WTC11 (cell line): ENCODE results near the gene SFTA2. TPM values are rescaled to one million over a fixed set of nuclear protein-coding genes. Genes with fewer than 3 reads are reported as not detected.

Source experiments
- ATAC-seq: fragments of 200-7000 bp; cut with Tn5 transposase; 2 replicates; pipeline ENCODE4 v1.10.0; 2021; ENCODE audit warnings: mild to moderate bottlenecking, moderate library complexity
- CTCF ChIA-PET: fragments of 300-600 bp; sonication (Branson Sonifier 250); formaldehyde crosslinking; loops from one replicate; lab custom pipeline; 2021; ENCODE audit warnings: antibody characterized with exemption; lab: Charles Lee
- POLR2A ChIA-PET: fragments of 350-600 bp; sonication (Branson Sonifier 250); formaldehyde crosslinking; loops from one replicate; lab custom pipeline; 2021; ENCODE audit warnings: antibody characterized with exemption; lab: Charles Lee
- DNase-seq: peaks from one replicate; pipeline ENCODE4 v3.0.0; 2021; ENCODE audit warnings: low spot score
- H3K27ac Mint-ChIP-seq: 2 replicates; pipeline ENCODE4 v1.8.0; 2021; ENCODE audit warnings: mixed read lengths
- H3K27me3 Mint-ChIP-seq: 2 replicates; pipeline ENCODE4 v1.8.0; 2021; ENCODE audit warnings: low read depth, mild to moderate bottlenecking, moderate library complexity, mixed read lengths
- H3K36me3 Mint-ChIP-seq: 2 replicates; pipeline ENCODE4 v1.8.0; 2021; ENCODE audit warnings: mixed read lengths
- H3K4me1 Mint-ChIP-seq: 2 replicates; pipeline ENCODE4 v1.8.0; 2022; ENCODE audit warnings: mixed read lengths
- H3K4me3 Mint-ChIP-seq: 2 replicates; pipeline ENCODE4 v1.8.0; 2021; ENCODE audit warnings: mild to moderate bottlenecking, moderate library complexity, mixed read lengths
- H3K9me3 Mint-ChIP-seq: 2 replicates; pipeline ENCODE4 v1.8.0; 2021; ENCODE audit warnings: mixed read lengths
- CTCF ChIP-seq: fragments of 200-600 bp; IDR thresholded peaks from 2 replicates; pipeline ENCODE4 v1.8.0; 2022; ENCODE audit warnings: antibody characterized with exemption
- E2F4 ChIP-seq: sonication (generic); formaldehyde crosslinking; IDR thresholded peaks from 2 replicates; pipeline ENCODE4 v1.8.1; 2022; ENCODE audit warnings: low read depth, mild to moderate bottlenecking, moderate library complexity, missing genetic modification reagents, borderline replicate concordance
- ESRRA ChIP-seq: sonication (generic); formaldehyde crosslinking; IDR thresholded peaks from 2 replicates; pipeline ENCODE4 v1.8.1; 2022; ENCODE audit warnings: mild to moderate bottlenecking, missing genetic modification reagents, borderline replicate concordance
- ETV6 ChIP-seq: sonication (generic); formaldehyde crosslinking; IDR thresholded peaks from 2 replicates; pipeline ENCODE4 v1.8.1; 2022; ENCODE audit warnings: mild to moderate bottlenecking, missing genetic modification reagents
- GABPB1 ChIP-seq: sonication (generic); formaldehyde crosslinking; IDR thresholded peaks from 2 replicates; pipeline ENCODE4 v1.8.1; 2023; ENCODE audit warnings: mild to moderate bottlenecking, missing genetic modification reagents
- MAX ChIP-seq: sonication (generic); formaldehyde crosslinking; IDR thresholded peaks from 2 replicates; pipeline ENCODE4 v1.8.0; 2022; ENCODE audit warnings: mild to moderate bottlenecking, missing genetic modification reagents
- MLX ChIP-seq: sonication (generic); formaldehyde crosslinking; IDR thresholded peaks from 2 replicates; pipeline ENCODE4 v1.8.1; 2023; ENCODE audit warnings: mild to moderate bottlenecking, missing genetic modification reagents, moderate library complexity
- NFYB ChIP-seq: sonication (generic); formaldehyde crosslinking; conservative IDR thresholded peaks from 2 replicates; pipeline ENCODE4 v1.8.0; 2022; ENCODE audit warnings: low read depth, missing genetic modification reagents
- PRRX2 ChIP-seq: fragments of 250-450 bp; sonication (Bioruptor Pico); IDR thresholded peaks from 2 replicates; pipeline ENCODE4 v1.8.0; 2021; ENCODE audit warnings: mild to moderate bottlenecking
- SMAD4 ChIP-seq: sonication (generic); formaldehyde crosslinking; IDR thresholded peaks from 2 replicates; pipeline ENCODE4 v1.8.0; 2022; ENCODE audit warnings: mild to moderate bottlenecking, missing genetic modification reagents
- TCF7 ChIP-seq: sonication (generic); formaldehyde crosslinking; IDR thresholded peaks from 2 replicates; pipeline ENCODE4 v1.8.0; 2022; ENCODE audit warnings: mild to moderate bottlenecking, low read depth, missing genetic modification reagents, moderate library complexity
- TEAD1 ChIP-seq: sonication (generic); formaldehyde crosslinking; IDR thresholded peaks from 2 replicates; pipeline ENCODE4 v1.8.0; 2022; ENCODE audit warnings: mild to moderate bottlenecking, missing genetic modification reagents
- TEAD4 ChIP-seq: sonication (generic); formaldehyde crosslinking; IDR thresholded peaks from 2 replicates; pipeline ENCODE4 v1.8.0; 2022; ENCODE audit warnings: mild to moderate bottlenecking, missing genetic modification reagents
- USF1 ChIP-seq: sonication (generic); formaldehyde crosslinking; IDR thresholded peaks from 2 replicates; pipeline ENCODE4 v1.8.0; 2022; ENCODE audit warnings: mild to moderate bottlenecking, missing genetic modification reagents
- ZMAT4 ChIP-seq: fragments of 250-450 bp; sonication (Bioruptor Pico); IDR thresholded peaks from 2 replicates; pipeline ENCODE4 v1.9.0; 2021; ENCODE audit warnings: mild to moderate bottlenecking
- ZNF138 ChIP-seq: sonication (generic); formaldehyde crosslinking; conservative IDR thresholded peaks from 2 replicates; pipeline ENCODE4 v1.8.1; 2022; ENCODE audit warnings: mild to moderate bottlenecking, moderate library complexity, missing genetic modification reagents
- ZNF219 ChIP-seq: sonication (generic); formaldehyde crosslinking; IDR thresholded peaks from 2 replicates; pipeline ENCODE4 v1.8.0; 2023; ENCODE audit warnings: missing genetic modification reagents, mild to moderate bottlenecking, borderline replicate concordance
- ZNF416 ChIP-seq: fragments of 250-450 bp; sonication (Bioruptor Pico); IDR thresholded peaks from 2 replicates; pipeline ENCODE4 v1.9.0; 2021; ENCODE audit warnings: mild to moderate bottlenecking, inconsistent platforms
- ZSCAN18 ChIP-seq: fragments of 250-450 bp; sonication (Bioruptor Pico); IDR thresholded peaks from 2 replicates; pipeline ENCODE4 v2.1.2; 2022; ENCODE audit warnings: mild to moderate bottlenecking, moderate library complexity
- total RNA-seq: library from RNA; stranded (reverse); gene quantifications from 3 replicates; pipeline ENCODE4 v1.2.3, GENCODE V29; 2021

Gene SFTA2
- total RNA-seq, 1 experiment from 2014 or later: not detected

GRCh38 chr6:30915591-30915946 is 16.4 kb downstream of the SFTA2 start:
- TF ChIP-seq CTCF: 0 out of 2 replicates have a peak, but pooled peaks have one; percentile 20
- TF ChIP-seq GABPB1: 0 out of 2 replicates have a peak, but pooled peaks have one; percentile 5
- no peak for TF ChIP-seq NFYB
- H3K27ac Mint-ChIP-seq: peak overlapping the region; percentile 85
- ChIA-PET POLR2A (interaction anchor here (1.0 to 1.4 kb wide), 2 partner anchors 35 to 155 kb away, joined by 4 read pairs; no protein-coding TSS in a partner anchor), CTCF (interaction anchor here (0.6 to 6.4 kb wide), 40 partner anchors 9 to 430 kb away, joined by 3 to 124 read pairs (median 5); partner anchors contain the start of genes DDR1, MUCL3, PSORS1C1 and SFTA2)
- no peaks in the 10 kb centered on the region for H3K9me3 Mint-ChIP-seq
- H3K36me3 Mint-ChIP-seq: peaks cover 57% of the 10 kb centered on the region
- H3K4me3 Mint-ChIP-seq: peak overlapping the region; percentile 54
- H3K27me3 Mint-ChIP-seq: no peaks in the 10 kb centered on the region
- H3K4me1 Mint-ChIP-seq: peaks cover 22% of the 10 kb centered on the region
- DNase-seq (peak; percentile 29), ATAC-seq (peak; percentile 62)

GRCh38 chr6:30914854-30915590 is 16.9 kb downstream of the SFTA2 start:
- H3K27me3 Mint-ChIP-seq: no peaks in the 10 kb centered on the region
- H3K36me3 Mint-ChIP-seq: peaks cover 53% of the 10 kb centered on the region
- DNase-seq (no peak), ATAC-seq (no peak)
- peak overlapping the region; percentile 90 for H3K4me3 Mint-ChIP-seq
- no peaks in the 10 kb centered on the region for H3K9me3 Mint-ChIP-seq
- ChIA-PET POLR2A (interaction anchor here (1.0 to 2.2 kb wide), 3 partner anchors 32 to 156 kb away, joined by 4 to 12 read pairs (median 4); no protein-coding TSS in a partner anchor), CTCF (interaction anchor here (0.7 to 6.4 kb wide), 43 partner anchors 10 to 462 kb away, joined by 3 to 124 read pairs (median 7); partner anchors contain the start of genes DDR1, DHX16, MUCL3 and PSORS1C1)
- H3K4me1 Mint-ChIP-seq: peaks cover 22% of the 10 kb centered on the region
- TF ChIP-seq MLX (CRISPR knock-in tag) (no peak), SMAD4 (CRISPR knock-in tag) (no peak)
- H3K27ac Mint-ChIP-seq: peak overlapping the region; percentile 90

- H3K4me3 Mint-ChIP-seq: peak within 1 kb of the TSS; percentile 90
- H3K36me3 Mint-ChIP-seq: peaks cover 49% of the 10 kb centered on the region
- ATAC-seq (peak; percentile 85), DNase-seq (peak; percentile 83)
- POLR2A ChIA-PET: interaction anchor here (0.6 to 2.2 kb wide), 8 partner anchors 13 to 258 kb away, joined by 3 to 12 read pairs (median 4); no protein-coding TSS in a partner anchor
- H3K27ac Mint-ChIP-seq: peak within 1 kb of the TSS; percentile 90
- H3K4me1 Mint-ChIP-seq: peaks cover 22% of the 10 kb centered on the region
- no peaks in the 10 kb centered on the region for H3K27me3 Mint-ChIP-seq
- CTCF ChIA-PET: interaction anchor here (0.6 to 6.4 kb wide), 43 partner anchors 10 to 503 kb away, joined by 3 to 124 read pairs (median 4); partner anchors contain the start of genes DDR1, DHX16, MUCL3 and PSORS1C1
- H3K9me3 Mint-ChIP-seq: no peaks in the 10 kb centered on the region
- peak; percentile 65; the same call in 1 of the 2 replicates for TF ChIP-seq ESRRA
- peak; percentile 66; the same call in 1 of the 2 replicates for TF ChIP-seq GABPB1
- TF ChIP-seq MAX: peak; percentile 75; the same call in 1 of the 2 replicates
- no peak for TF ChIP-seq ZSCAN18 (CRISPR knock-in tag)
- peak; percentile 89; the same call in 1 of the 2 replicates for TF ChIP-seq ETV6
- TF ChIP-seq E2F4: no peak
- peak; percentile 65; the same call in 1 of the 2 replicates for TF ChIP-seq TEAD1
- no peak for TF ChIP-seq TCF7
- 0 out of 2 replicates have a peak, but pooled peaks have one; percentile 49 for TF ChIP-seq TEAD4 (CRISPR knock-in tag)
- peak; percentile 48; the same call in 1 of the 2 replicates for TF ChIP-seq MLX (CRISPR knock-in tag)
- peak; percentile 52; the same call in 1 of the 2 replicates for TF ChIP-seq PRRX2 (CRISPR knock-in tag)
- peak; percentile 82; the same call in 1 of the 2 replicates for TF ChIP-seq ZNF219
- TF ChIP-seq ZMAT4 (CRISPR knock-in tag): peak; percentile 33; the same call in 1 of the 2 replicates
- TF ChIP-seq ZNF138 (CRISPR knock-in tag): no peak
- peak; percentile 67 for TF ChIP-seq USF1
- TF ChIP-seq ZNF416: peak; percentile 85
Observed at GRCh38 chr6:30914076-30914853, 17.7 kb downstream of the SFTA2 start, which contains the start of gene VARS2. TSS of gene VARS2 (plus strand) at chr6:30914238. CDS start at chr6:30914837, 599 bp downstream.
